HG03039 (cell line): ENCODE results near the gene LRRC17.

Experiments
- ATAC-seq: cut with Tn5 transposase; IDR thresholded peaks from one replicate; pipeline ENCODE4 v1.9.1; 2021; ENCODE audit warnings: mild to moderate bottlenecking, moderate library complexity; ENCODE audit not compliant: unreplicated experiment

LRRC17 gene, protein sequence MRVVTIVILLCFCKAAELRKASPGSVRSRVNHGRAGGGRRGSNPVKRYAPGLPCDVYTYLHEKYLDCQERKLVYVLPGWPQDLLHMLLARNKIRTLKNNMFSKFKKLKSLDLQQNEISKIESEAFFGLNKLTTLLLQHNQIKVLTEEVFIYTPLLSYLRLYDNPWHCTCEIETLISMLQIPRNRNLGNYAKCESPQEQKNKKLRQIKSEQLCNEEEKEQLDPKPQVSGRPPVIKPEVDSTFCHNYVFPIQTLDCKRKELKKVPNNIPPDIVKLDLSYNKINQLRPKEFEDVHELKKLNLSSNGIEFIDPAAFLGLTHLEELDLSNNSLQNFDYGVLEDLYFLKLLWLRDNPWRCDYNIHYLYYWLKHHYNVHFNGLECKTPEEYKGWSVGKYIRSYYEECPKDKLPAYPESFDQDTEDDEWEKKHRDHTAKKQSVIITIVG

DNA sequence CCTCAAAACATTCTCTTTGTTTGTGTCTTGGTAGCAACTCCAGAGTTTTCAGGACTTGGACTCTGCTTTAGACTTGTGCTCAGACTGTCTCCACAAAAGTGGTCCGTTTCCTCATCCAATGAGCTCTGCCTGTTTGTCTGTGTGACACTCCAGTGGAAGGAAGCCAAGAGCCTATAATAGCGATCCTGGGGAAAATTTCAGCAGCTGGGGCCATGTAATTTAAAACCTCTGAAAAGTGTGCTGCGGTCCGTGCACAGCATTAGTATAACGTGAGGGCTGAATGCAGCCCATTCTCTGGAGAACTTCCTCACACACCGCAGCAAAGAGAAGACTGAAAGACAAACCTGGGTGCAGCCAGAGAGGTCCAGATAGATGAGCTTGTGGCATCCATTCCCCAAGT lies at the start of gene LRRC17:
Gene LRRC17 (plus strand): TSS at position 259 of the 400 bp plus-strand sequence. CDS start 20,914 bp downstream, outside the sequence.
- no peak for ATAC-seq

DNA sequence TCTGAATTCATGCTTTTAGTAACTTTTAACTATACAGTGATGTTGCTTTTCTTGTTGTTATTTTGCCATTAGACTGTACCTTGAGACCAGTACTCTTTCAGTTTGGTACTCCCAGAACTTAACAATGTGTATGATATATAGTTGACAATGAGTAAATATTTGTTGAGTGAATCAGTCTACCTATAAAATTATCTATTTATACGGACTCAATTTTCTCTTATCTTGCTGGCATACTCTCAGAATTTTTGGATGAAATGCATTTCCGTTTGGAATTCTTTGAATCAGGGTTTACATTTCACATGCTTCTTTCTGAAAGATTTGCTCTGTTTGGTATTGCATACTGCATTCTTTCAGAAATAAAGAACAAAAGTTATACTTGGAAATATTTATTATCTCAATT lies 47.8 kb upstream of the LRRC17 start:
- no peak for ATAC-seq

DNA sequence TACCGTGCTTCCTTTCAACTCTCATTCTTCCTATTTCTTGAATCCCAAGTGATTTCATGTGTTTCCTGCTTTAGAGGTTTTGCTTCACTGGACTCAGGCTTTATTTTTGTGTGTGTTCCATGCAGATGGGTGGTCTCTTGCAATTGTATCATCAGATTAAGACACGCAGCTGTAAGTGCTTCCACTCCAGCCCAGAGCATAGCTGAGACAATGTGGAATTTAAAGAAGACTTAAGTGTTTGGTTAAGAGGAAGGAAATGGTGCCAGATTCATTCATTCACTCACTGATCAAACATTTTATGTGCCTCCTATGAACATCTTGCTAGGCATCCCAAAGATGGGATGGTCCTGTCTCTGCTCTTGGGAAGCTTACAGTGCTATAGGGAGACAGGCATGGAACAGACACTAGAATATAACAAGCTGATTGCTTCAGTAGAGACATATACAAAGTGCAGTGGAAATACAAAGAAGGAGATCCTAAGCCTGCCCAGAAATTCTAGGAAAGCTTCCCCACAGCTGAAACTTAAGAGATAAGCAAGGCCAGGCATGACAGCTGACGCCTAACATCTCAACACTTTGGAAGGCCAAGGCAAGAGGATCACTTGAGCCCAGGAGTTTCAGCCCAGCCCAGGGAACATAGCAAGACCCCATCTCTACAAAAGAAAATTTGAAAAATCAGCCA lies 46.1 kb upstream of the LRRC17 start:
- no peak for ATAC-seq

DNA sequence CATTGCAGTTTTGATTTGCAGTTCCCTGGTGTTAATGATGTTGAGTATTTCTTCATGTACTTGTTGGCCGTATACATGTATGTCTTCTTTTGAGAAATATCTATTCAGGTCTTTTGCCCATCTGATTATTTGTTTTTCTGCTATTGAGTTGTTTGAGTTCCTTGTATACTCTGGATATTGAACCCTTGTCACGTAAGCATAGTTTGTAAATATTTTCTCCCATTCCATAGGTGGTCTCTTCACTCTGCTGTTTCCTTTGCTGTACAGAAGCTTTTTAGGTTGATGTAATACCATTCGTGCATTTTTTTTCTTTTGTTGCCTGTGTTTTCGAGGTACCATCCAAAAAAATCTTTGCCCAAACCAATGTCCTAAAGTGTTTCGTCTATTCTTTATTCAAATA lies 43.6 kb upstream of the LRRC17 start:
- ATAC-seq: no peak

DNA sequence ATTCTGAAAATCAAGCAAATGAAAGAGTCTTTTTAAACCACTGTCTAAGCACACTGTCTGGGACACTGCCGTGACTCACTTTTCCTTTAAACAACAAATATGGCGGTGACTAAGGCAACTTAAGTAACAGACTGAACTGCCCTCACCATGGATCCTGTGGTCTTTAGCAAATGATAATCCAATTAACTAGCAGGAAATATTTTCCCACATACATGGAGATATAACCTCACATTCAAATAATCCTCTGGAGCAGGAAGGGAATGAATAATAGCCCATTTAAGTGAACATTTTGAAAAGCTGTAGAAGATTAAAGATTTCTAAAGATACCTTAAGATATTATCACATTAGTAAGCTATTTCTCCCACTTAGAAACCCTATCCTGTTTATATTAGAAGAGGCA lies 40.3 kb upstream of the LRRC17 start:
- no peak for ATAC-seq

DNA sequence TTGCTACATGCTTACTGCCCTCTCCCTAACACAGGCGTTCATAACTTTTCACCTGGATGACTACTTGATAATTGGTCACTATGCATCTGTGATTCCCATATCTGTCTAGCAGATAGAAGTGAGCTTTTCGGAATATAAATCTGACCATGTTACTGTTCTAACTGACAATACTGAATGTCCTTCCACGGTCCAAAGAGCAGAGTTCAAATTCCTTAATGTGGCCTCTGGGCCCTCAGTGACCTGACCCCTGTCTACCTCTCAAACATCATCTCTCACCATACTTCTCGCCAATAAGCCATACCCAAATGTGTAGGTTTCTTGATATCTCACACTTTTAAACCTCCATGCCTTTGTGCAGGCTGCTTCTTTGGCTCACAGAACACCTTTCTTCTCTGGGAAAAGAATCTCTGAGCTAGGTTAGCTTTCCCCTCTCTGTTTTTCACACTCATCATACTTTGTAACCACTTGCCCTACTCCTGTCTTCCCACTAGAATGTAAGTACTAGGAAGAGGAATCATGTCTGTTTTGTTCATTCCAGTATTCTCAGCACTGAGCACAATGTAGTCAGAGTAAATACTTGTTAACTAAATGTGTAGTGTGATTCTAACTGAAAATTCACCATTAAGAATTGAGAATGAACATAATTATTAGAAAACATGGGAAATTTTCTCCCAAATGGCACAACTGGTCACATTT lies 39.2 kb upstream of the LRRC17 start:
- peak; percentile 10 for ATAC-seq

DNA sequence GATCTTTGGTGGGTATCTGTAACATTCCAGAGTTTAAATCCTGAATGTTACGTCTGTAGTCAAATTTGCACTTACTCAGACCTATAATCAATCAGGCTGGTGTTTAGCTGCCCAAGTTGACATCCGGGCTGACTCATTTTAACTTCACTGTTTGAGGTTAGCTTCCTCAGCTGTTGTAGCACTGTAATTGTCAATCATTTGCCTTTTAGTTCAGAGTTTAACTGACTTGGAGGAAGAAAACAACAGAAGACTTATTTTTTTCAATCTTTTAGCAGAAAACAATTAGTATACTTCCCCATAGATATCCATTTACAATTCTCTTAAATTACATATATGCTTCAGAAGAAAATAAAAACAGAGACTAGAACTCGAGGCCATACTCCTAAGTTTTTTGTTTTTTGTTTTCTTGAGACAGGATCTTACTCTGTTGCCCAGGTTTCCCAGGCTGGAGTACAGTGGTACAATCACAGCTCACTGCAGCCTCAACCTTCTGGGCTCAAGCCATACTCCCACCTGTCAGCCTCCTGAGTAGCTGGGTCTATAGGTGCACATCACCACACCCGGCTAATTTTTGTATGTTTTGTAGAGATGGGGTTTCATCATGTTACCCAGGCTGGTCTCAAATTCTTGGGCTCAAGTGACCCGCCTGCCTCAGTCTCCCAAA lies 38.5 kb upstream of the LRRC17 start:
- peak; percentile 89 for ATAC-seq

DNA sequence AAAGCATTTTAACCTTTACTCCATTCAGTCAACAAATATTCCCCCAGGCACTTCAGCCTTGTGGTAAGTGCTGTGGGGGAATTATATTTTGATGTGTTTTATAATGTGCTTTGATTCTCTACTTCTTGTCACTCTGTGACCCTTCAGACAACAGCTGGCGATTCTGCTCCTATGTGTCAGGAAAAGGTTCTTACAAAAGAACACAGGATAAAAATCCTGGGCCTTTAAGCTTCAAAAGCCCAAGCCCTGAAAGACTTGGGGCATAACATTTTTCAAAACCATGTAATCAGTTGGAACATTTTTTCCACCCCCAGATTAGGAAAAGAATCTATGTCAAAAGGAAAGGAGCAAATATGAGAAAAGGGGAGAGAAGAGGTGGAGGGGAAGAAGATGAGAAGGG lies 37.8 kb upstream of the LRRC17 start:
- ATAC-seq: no peak

DNA sequence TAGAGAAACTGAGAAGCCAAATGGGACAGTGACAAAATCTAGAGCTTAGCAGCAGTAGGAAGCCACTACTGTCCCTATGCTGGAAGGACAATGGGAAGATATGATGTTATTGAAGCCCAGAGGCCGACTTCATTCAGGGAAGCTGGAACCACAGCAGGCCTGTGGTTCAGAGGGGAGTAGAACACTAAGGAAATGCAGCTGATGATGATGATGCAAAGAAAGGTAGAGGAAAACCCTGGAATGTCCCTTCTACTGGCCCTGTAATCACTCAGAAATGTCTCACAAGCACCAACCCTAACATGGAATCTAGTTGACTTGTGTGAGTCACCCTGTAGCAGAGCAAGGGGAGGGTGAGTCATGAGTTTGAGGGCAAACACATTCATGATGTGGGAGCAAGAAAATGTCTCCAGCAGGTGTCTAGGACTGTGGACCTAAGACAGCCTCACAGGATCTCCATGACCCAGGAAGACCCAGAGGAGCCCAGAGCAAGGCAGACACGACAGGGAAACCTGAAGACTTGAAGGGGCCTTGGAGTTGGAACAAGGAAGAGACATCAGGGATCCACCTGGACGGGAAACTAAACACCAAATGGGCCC lies 37.0 kb upstream of the LRRC17 start:
- peak; percentile 39 for ATAC-seq

DNA sequence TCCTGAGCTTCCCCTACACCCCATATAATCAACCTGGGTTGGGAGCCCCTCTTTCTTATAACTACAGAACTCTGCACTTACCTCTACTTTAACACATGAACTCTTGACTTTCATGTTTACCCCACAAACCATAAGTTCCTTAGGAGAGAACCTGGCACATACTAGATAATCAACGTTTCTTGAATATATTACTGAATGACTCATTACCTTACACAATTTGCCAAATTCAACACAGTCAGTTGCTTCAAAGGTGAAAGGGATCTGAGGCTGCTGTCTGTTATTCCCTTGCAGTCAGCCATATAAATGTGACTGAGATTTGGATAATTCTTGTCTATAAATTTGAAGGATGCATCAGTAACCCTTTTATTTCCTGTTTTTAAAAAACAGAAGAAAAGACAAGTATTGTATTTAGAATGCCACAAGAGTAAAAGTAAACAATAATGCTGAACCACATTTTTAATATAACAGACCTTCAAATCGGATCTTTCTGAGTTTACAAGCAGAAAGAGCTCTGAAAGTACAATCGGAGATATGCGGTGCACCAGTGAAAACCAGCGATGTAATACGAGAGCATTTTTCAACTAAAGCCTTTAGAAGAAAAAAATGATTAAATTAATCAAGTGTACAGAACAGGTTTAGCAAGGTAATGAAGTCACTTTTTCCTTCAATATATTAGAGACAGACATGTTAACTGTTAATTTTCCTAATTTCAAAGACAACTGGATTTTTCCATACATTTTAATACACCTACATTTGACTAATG lies 29.5 kb upstream of the LRRC17 start:
- no peak for ATAC-seq

DNA sequence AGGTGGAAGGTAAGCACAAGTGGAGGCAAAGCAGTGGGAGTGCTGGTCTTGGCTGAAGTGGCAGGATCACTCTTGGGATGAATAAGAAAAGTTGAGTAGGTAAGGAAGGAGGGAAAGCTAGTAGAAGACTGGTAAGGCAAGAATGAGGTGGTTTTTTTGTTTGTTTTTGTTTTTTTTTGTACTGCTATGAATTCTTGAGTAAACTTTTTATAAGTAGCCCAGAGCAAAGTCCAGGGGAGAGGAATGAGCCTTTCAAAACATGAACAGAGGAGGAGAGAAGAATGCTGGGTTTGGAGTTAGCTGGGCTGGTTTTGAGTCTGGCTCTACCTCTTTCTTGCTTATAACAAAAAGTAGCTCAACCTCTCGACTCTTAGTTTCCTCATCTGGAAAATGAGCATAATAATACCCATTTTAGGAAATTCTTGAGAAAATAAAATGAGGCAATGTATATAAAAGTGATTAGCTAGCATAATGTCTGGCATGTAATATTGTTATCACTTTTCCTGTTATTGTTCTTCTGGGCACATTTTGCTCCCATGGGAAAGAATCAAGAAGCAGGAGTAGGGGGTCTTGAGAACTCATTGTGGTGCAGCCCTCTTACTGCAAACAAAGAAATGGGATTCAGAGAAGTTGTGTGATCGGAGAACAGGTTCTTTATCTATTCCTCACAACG lies 24.1 kb upstream of the LRRC17 start:
- no peak for ATAC-seq

DNA sequence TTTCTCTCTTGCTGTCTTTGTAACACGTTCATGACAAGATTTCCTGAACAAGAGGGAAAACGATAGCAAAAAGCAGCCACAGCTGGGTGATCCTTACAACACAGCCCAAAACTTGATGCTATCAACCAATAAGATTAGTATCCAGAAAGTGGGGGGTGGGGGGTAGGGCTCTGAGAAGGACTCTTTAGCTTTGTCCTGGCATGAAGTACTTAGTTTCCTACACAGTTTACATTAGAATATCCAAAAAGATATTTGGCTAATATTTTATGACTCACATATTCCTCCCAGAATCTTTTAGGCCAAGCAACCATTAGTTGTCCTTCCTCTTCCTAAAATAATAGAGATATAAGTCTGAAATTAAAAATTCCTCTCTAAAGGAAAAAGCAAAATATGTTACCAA lies 22.9 kb upstream of the LRRC17 start:
- no peak for ATAC-seq

DNA sequence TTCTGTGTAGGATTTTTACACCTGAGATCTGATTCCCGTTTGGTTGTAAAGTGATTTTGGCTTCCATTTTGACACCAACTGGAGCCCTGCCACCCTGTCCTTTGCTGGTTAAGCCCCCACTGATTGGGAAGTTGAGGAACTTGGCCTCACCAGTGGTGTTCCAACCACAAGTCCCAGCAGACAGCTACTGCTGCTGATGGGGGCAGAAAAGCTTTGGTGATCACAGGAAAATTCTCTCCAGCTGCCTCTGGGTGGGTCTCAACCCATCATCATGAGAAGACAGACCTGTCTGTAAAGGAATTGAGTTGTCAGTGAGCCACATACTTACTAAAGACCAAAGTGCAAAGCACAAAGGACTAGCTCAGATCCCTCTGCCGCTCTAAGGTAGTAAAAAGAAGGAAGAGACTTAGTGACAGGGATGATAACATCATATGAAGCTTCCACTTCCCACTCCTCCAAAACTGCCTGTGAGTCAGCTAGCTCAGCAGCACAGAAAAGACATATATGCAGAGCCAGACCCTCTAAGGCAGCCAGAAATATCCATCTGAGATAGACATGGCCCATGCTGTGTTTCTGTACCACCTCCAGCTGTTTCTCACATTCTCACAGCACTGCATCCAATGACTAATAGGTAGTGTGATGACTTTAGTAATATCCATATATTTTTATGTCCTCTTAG lies 22.4 kb upstream of the LRRC17 start:
- ATAC-seq: no peak

DNA sequence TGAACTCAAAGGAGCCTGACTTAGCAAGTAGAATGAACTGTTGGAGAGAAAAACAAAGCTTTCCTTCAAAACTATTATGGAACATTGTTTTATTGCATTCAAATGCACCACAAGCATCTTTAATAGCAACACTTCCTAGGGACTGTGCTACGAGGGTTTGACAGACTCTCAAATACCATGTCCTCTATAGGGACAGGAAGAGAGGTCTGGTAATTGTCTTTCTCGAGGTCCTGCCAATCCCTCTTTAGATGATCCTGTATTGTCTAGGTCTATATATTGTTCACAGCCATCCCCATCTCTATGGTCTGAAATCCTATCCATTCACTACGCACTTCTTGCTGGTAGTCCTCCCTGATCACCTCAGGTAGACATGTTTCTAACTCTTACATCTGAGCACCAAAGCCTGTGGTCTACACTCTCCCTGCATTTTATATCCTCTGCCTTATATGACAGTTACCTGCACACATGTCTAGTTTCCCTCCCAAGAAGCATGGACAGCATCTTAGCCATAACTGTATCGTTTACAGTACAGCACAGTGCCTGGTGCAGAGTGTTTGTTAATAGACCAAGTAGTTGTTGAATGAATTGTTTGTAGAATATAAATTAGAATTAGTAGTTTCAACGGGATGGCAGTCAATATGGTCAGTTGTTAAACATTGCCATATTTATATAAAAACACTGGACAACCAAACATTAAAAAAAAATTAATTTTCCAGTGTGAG lies 21.7 kb upstream of the LRRC17 start:
- no peak for ATAC-seq

DNA sequence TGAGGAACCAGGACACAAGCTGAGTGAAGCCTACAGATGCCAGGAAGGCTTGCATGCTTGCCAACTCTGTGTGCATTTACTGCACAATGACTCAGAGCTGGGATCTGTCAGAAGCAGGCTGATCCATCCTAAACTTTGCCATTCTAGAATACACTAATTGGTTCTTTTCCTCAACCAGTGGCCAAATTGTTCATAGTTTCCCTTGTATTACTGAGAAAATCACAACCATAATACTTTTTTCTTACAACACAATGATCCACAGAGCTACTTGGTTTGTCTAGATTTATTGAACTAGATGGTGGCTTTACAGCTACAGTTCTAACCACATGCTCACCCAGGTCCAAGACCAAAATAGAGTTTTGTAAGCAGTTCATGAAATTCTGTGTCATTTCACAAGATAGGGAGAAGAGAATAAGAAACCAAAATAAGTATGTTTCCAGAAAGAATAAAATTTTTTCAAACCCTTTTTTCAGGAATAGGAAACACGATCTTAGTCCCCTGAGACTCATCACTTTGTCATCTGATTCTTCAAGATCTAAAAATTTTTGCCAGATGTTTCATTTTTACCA lies 21.0 kb upstream of the LRRC17 start:
- no peak for ATAC-seq

DNA sequence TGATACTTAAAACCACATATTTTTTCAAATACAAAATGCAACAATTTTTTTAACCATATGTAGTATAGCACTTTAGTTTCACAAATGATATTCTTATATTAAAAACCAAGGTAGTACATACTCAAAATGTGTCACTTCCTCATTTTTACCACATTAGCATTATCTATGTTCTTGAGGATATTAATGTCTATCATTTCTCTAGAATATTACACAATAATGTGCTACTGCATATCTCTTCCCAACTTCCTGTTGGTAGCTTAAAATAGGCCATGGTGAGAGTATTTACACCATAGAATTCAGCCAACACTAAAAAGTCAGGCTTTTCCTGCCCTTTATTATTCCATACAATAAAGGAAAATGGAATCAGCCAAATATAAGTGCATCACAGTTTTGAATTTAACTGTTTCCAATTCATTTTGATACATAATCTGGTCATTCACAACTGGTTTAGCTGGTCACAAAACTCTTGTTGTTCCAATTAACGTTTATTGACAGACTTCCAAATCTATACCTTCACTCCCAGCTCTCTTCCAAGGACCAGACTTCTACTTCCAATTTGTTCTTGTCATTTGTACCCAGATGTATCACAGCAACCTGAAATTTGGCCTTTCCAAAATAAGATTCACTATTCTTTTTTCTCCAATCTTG lies 20.0 kb upstream of the LRRC17 start:
- ATAC-seq: no peak

DNA sequence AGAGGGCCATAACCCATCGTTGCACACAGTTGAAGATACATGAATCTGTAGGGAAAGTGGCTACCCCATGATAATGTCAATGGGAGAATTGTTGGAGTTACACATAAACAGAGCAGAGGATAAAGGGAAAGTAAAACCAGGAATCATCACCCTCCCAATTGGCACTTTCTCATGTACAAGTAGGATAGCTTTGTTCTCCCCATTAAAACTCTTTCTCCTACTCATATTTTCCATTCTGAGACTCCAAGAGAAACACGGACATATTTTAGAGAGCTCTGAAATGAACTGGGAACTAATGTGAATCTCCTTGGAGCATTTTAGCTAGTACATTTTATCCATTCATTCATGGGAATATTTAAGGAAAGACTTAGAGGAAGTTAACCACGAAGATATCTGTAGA lies 17.2 kb upstream of the LRRC17 start:
- ATAC-seq: no peak

DNA sequence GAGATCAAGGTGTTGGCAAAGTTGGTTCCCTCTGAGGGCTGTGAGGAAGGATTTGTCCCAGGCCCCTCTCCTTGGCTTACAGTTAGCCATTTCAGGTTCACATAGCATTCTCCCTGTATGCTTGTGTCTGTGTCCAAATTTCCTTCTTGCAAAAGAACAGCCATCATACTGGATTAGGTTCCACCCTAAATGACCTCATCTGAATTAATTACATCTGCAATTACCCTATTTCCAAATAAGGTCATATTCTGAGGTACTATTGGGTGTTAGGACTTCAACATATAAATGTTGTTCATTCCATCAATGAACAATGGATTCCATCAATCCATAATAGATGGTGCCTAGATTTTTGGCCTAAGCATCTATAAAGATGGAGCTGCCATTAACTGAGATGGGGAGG lies 16.2 kb upstream of the LRRC17 start:
- no peak for ATAC-seq
